Stimulated activated naive CD4-positive, alpha-beta T cell treated with Interleukin-2 at 50 U/mL for 16 hours (primary cell): Measurements from ENCODE around the gene FANCI.
"Not testable (repeated sequence)": the region's sequence is repeated elsewhere in the genome, so short reads cannot be mapped to it uniquely, and the experiment has no call there.

Experiments used
- DNase-seq: peaks from one replicate; lab custom pipeline; 2025; lab: John Stamatoyannopoulos, UW

FANCI gene

DNA sequence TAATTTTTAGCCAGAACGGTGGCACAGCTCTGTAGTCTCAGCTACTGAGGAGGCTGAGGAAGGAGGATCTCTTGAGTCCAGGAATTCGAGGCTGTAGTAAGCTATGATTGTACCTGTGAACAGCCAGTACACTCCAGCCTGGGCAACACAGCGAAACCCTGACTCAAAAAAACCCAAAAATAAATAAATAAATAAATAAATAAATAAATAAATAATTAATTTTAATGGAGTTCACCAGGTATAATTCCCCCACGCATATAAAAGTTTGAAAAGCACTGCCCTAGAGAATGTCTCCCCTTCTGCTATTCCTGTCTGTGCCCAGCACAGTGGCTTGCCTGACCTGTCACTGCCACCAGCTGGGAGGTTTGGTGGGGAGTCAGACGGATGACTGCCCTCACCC lies 18.2 kb upstream of the FANCI start:
- no peak for DNase-seq

DNA sequence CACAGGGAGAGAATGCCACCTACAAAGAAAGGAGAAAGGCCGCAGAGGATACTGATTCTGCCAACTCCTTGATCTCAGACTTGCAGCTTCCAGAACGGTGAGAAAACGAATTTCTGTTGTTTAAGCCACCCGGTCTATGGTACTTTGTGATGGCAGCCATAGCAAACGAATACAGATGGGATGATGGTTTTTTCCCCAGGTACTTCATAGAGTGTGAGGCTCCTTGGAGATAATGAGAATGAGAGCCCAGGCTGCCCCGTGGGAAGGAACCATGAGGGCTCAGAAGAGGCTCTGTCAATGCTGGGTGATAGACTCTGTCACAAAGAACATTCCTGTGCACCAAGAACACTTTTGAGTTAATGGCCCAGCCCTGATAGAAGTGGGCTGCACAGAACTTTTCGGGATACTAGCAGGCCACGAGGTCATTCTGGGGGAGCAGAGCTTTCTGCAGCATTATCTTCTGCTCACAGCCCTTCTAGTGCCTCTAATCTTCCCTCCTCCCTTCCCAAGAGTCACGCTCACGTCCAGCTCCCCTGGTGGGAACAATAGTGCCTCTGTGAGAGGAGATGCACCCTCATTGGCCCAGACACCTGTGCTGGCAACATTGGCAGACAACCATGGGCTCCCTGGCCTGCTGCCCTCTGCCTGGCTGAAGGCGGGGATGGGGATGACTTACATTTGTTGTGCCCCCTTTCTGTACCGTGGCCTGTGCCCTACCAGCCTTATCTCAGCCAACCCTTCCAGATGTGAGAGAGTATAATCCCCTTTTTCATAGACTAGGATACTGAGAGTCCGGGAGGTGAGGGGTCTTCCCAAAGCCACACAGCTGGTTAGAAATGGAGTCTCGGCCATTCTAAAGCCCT lies 17.2 kb upstream of the FANCI start:
- no peak for DNase-seq

DNA sequence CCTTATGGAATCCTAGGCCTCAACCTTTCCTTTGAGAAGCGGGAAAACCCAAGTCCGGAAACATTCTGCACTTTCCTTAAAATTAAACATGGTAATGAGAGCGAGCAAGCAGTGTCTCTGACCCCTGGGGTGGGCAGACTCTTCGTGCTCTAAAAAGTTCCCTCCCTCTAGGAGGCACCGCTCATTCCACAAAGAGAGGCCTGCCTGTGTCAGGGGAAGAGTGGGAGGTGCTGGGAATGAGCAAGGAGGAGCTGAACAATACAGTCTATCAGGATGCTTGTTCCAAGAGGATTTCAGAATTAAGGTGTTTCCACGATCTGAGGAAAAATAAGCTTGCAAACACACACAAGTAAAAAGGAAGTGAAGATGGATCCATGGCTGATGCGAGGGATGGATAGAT lies 16.4 kb upstream of the FANCI start:
- DNase-seq = no peak

DNA sequence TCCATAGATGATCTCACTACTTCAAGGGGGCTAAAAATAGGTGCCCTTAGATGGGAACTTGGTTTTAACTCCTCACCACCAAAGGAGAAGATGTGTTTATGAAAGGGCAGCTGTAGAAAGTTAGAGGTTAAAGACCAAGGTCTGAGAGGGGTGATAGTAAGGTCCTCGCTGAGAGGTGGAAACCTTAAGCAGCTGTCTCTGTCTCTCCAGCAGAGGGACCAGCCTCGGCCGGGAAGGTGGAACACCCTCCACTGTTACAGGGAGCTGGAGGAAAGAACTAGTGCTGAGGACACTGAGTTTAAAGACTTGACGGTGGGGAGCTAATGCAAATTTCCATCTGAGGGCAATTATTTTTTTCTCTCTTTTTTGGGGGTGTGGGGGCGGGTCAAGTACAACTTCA lies 13.5 kb upstream of the FANCI start:
- DNase-seq = no peak

DNA sequence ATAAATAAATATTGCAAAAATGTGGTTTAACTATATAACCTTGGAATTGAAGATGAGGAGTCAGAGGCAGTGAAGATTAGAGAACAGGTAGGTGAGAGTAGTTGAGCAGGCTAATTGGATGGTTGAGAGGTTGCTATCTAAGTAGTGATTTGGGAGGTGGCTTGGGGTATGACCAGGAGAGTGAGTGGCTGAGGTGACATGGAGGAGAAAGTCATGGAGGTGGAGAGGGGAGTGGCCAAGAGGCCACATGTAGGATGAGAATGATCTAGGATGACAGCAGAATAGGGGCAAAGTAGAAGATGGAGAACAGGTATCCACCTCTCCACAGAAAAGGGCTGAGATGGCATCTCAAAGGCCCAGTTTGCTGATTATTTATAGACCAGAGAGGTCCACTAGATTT lies 11.9 kb upstream of the FANCI start:
- no peak for DNase-seq

DNA sequence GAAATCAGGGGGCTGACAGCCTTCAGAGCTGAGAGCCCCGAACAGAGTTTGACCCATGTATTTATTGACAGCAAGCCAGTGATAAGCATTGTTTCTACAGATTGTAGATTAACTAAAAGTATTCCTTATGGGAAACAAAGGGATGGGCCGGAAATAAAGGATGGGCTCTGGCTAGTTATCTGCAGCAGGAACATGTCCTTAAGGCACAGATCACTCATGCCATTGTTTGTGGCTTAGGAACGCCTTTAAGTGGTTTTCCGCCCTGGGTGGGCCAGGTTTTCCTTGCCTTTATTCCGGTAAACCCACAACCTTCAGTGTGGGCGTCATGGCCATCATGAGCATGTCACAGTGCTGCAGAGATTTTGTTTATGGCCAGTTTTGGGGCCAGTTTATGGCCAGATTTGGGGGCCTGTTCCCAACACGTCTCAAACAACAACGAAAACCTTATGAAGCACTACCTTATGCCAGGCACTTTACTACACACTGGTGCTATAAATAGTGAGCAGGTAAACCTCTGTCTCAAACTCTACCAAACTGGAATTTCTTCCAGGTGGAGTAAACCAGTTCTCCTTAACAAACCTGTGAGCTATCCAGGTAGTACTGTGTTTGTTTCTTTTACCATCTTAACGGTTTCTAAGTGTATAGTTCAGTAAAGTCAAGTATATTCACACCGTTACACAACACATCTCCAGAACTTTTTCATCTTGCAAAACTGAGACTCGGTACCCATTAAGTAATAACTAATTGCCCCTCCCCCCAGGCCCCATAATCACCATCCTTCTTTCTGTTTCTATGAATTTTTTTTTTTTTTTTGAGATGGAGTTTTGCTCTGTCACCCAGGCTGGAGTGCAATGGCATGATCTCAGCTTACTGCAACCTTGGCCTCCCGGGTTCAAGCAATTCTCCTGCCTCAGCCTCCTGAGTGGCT lies 3.6 kb upstream of the FANCI start:
- not testable (repeated sequence) for DNase-seq

DNA sequence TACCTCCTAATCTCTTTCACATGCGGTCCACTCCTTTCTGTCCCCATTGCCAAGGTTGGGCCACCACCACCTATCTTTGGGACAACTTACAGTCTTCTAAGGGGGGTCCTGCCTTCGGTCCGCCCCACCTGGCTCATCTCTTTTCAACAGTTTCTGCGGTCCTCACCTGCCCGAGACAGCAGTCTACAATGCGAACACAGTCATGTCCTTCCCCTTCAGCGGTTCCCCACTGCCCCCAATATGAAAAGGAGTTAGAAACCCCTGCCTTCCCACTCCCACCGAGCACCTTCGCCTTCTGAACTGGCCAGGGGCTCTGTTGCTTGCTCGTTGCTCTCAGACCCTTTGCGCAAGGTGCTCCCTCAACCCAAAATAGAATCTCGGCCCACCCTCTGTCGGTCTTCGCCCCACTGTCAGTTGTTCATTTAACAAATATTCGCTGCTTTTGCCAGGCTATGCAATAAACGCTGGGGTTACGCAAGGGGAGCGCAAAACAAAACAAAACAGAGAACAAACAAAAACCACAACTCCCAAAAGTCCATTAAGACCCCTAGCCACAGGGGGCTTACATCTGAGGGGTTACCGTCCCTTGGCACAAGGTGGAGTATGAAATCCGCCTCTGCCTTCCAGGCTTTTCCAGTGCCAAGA lies 611 bp upstream of the FANCI start:
- no peak for DNase-seq

DNA sequence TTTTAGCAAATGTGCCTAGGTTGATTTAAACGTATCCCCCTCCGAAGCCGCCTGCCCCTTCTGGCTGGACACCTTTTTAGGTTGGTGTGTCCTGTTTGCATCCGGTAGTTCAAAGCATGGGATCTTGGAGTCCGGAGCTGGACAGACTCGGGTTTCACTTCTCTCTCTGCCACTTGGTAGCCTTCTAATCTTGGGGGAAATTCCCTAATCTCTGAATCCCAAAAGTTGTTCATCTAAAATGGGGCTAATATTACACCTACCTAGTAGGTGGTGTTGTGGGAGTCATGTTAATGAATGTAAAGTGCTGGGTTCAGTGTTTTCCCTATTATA lies 760 bp downstream of the FANCI start:
- no peak for DNase-seq

DNA sequence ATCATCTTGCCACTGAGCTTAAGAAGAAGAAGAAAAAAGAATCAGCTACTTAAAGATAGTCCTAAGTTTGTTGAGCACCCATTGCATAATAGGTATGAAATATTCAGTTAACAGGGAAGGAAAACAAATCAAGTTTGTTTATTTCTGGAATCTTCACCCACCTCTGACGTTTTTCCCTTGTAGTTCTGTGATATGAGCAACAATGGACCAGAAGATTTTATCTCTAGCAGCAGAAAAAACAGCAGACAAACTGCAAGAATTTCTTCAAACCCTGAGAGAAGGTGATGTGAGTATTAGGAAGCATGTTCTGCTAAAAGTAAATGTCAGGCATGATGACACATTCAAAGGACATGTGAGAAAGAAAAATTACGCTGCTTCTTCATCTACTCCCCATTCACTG lies 3.7 kb downstream of the FANCI start:
- DNase-seq = no peak

DNA sequence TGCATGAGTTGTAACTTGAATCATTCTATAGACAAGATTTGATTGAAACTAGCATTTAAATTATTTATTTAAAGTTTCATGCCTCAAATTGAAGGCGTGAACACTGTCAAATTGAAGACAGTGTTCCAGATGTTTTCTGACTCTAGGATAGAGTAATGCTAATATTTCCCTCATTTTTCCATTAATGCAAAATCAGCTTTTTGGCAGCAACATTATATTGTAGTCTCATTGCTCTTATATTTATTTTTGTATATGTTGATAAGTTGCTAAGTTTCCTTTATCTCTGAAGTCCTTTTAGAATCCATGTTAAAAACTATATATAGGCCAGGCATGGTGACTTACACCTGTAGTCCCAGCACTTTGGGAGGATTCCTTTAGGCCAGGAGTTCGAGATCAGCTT lies 4.8 kb downstream of the FANCI start:
- DNase-seq = no peak

DNA sequence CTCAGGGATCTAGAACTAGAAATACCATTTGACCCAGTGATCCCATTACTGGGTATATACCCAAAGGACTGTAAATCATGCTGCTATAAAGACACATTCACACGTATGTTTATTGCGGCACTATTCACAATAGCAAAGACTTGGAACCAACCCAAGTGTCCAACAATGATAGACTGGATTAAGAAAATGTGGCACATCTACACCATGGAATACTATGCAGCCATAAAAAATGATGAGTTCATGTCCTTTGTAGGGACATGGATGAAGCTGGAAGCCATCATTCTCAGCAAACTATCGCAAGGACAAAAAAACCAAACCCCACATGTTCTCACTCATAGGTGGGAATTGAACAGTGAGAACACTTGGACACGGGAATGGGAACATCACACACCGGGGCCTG lies 6.4 kb downstream of the FANCI start:
- DNase-seq = not testable (repeated sequence)

DNA sequence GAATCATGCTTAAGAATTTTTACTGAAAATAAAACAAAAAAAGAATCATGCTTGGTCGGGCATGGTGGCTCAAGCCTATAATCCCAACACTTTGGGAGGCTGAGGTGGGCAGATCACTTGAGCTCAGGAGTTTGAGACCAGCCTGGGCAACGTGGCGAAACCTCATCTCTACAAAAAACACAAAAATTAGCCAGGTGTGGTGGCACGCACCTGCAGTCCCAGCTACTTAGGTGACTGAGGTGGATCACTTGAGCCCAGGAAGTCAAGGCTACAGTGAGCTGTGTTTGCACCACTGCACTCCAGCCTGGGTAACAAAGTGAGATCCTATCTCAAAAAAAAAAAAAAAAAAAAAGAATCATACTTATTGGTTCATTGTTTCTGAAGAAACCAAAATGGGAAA lies 33.5 kb downstream of the FANCI start:
- not testable (repeated sequence) for DNase-seq

DNA sequence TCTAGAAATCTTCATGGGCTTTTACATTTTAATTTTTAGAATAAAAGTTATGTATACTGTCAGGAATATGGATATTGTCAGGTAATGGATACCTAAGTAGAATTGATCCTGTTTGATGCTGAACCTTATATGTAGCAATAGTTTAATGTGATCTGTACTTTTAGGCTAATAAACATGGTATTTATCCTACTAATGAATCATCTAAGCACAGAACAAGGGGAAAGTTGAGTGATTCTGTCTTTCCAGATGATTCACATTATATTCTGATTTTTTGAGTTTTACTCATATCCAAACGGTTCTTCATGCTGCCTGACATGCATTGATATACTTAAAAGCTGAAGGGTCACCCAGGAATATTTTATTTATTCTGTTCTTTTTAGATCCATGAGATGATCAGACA lies 34.5 kb downstream of the FANCI start:
- no peak for DNase-seq

DNA sequence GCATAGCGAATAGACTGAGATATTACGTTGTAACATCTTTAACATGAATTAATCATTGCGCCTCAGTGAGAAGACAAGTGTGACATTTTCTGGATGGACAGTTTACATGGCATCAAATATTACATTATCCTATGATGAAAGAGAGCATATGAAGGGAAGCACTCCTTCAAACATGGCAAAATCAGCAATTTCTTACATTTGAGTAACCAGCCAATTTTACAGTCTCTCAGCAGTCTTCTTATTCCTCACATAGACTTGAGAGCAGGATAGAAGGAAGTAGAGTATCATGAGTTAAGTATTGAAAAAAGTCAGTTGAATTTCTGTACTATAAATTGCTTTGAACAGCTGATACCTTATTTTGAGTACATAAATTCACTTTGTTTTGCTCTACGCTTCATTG lies 38.9 kb downstream of the FANCI start:
- no peak for DNase-seq

DNA sequence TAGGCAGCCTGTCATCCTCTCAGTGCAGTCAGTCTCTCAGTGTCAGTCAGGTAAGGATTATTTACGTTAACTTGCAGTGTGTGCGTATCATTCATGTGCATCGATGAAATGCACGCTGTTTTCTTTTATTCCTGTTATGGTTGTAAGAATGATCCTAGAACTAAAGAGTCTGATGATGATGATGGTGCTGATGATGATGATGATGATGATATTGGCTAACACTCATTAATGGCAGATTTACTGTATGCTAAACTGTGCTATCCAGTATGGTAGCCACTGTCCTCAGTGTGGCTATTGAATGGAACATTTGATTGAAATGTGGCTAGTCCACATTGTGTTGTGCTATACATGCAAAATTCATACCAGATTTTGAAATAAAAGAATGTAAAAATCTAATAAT lies 39.4 kb downstream of the FANCI start:
- no peak for DNase-seq

DNA sequence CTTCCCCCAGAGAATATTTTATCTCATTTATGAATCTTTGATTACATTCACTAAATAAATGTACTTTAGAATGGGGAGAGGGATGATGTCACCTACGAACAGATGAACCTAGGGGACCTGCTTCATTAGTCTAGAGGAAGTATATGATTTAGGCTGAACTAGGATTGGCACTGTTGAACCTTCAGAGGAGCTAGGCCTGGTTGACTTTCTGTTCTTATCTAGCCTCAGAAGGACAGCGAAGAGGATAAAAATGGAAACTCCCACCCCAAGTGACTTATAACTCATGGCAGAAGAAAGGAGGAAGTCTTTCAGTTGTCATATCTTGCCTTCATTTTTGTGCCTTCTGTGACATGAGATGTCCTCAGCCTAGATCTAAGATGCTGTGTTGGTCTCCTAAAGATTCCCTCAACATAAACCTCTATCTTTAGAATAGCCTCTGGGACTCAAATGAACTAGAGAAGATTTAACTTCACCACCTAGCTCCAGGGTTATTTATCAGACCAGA lies 48.2 kb downstream of the FANCI start:
- DNase-seq = no peak

DNA sequence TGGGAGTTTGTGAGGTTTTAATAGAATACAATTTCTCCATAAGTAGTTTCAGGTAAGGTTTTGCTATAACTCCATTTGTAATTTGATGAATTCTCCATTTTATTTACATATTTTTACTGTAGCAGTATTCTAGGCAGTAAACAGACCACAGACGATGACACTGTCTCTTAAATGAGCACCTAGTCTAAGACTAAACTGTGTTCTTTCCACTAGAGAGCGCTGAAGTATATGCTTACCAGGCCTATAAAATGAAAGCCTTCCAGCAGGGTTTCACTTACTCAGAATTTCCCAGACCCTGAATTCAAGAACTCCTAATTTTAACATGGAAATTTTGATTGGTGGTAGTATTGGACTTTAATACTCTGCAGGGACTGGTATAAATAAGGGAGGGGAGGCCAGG lies 49.2 kb downstream of the FANCI start:
- no peak for DNase-seq

DNA sequence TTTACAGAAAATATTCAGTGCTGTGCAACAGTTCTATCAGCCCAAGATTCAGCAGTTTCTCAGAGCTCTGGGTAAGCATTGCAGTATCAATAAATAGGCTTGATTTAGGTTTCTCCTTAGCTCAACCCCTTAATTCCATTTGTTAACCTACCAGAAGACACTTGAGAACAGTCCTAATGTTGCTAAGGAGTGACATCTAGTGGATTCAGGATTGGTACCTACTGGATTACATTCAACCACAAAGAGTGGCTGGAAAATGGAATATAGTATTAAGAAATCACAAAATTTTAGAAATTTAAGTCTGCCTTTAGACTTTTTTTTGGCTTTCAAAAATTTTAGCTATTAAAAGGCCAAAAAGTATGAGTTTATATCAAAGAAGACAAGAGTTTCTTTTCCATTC lies 56.1 kb downstream of the FANCI start:
- DNase-seq = no peak

DNA sequence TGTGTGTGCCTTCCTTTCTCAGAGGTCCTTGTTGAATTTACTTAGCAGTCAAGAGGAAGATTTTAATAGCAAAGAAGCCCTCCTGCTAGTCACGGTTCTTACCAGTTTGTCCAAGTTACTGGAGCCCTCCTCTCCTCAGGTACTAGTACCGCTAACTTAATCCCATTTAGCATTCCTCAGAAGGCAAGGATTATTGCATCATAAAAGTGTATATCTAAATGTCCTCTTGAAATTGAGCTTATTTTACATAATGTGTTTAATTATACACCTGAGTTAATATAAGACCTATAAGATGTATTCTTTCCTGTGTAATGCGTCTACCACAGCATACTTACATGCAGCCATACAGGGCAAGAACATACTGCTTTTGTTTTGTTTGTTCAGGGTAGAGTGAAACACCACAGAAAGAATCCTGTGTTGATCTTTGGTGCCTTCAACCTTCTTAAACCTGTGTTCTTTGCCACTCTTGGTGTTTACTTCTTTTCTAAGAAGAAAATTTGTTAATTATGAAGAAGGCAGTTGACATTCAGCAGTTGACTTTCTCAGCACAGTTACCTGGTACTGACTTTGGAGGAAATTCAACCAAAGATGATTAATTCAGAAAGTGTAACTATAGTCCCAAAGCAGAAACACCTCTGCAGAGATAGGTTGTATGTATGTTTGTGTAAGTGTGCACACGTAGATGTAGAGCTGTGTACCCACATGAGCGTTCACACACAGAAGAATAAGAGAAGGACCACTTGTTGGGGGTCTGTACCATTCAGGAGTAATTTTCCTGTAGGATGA lies 57.7 kb downstream of the FANCI start:
- no peak for DNase-seq

DNA sequence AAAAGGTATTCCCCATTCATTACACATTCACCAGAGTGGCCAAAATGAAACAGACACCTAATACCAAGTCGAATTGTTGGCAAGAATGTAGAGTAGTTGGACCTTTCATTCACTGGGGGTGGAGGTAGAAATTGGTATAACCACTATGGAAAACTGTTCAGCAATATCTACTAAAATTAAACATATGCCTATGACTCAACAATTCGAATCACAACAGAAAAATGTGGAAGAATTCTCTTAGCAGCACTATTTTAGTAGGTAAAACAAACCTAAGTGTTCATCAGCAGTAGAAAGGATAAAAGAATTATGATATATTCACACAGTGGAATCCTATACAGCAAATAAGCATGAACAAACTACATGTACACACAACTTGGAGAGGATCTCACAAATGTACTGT lies 60.2 kb downstream of the FANCI start:
- no peak for DNase-seq

DNA sequence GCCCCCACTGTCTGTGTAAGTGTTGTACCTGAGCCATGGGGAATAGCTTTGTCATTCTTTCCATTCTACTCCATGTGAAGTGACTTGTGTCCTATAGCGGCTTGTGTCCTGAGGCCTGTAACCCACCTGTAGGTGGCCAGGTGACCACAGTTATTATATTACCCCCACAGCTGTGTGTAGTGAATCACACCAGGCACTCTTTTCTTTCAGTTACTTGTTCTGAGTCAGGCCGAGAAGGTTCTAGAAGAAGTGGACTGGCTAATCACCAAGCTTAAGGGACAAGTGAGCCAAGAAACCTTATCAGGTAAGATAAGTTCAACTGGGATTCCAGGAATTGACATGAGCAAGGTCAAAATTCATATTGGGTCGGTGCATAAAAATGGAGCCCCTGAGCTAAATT lies 61.6 kb downstream of the FANCI start:
- no peak for DNase-seq

DNA sequence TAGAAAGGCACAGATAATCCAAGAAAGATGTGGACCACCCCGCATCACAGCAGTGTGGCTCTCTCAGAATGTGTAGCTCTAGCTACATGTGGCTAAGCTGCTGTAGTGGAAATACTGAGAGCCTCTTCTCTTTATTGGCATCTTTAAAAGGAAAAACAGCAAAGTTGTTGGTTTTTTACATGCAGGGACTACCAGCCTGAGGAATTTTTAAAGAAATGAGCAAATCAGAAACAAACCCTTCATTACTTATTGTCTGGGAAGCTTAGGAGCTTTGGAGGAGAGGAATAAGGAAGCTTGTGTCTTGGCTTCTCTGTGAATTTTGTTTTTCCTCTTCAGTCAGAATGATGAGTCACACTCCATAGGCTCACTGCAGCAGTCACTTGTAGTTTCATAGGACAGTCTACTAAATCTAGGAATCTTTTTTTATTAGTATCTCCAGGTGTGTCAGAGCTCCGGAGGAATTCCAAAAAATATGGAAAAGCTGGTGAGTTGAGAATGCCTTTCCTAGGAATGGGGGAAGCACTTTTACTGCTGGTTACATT lies 63.3 kb downstream of the FANCI start:
- DNase-seq = no peak
